ENCODE measurements around the gene COQ5.

Gene COQ5

GRCh38 chr12:120500581-120500980, 28.4 kb downstream of the COQ5 start:
- no peak for DNase-seq (ENCODE audit: low read depth)
- TF ChIP-seq CTCF (IDR thresholded peaks at IDR 0.05; ENCODE audit: low read length, missing control alignments), result no peak
- H3K4me3 ChIP-seq (replicated peaks; ENCODE audit: low read depth, low read length), result no peak overlapping the region

DNA sequence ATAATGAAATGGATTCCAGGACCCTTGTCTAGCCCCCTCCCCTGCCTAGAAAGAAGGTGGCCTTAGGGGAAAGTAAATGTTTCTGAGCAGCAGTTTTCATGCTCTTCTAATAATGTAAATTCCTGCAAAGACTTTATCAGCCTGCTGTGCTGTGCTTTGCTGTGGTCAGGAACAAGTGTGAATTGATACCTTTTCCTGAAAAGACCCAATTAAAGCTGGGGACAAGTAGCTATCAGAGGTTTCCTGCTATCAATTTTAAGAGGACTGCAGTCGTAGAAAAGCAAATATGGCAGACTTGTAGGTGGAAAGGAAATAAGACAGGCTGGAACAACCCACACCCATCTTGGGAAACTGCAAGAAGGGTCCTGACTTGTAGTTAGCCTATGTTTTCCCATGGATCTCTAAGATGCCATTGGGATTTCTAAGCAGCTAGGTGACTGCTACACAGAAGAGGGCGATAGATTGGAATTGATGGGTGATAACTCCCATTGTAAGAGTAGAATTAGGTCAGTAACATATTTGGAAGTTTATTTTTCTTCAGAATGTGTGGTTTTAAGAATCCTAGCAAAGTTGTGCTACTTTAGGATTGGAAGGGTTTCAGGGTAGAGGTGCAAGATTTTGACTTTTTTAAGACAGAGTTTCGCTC, 30.0 kb downstream of the COQ5 start:
- no peak for DNase-seq (ENCODE audit: low read depth)
- TF ChIP-seq CTCF (IDR thresholded peaks at IDR 0.05; ENCODE audit: low read length, missing control alignments), result no peak
- H3K4me3 ChIP-seq (replicated peaks; ENCODE audit: low read depth, low read length), result no peak overlapping the region

- TF ChIP-seq CTCF (IDR thresholded peaks at IDR 0.05; ENCODE audit: low read length, missing control alignments), result no peak
- H3K4me3 ChIP-seq (replicated peaks; ENCODE audit: low read depth, low read length), result peak overlapping the region; percentile 95
- no peak for DNase-seq (ENCODE audit: low read depth)
Measured at GRCh38 chr12:120497524-120498150, 31.3 kb downstream of the COQ5 start.

DNA sequence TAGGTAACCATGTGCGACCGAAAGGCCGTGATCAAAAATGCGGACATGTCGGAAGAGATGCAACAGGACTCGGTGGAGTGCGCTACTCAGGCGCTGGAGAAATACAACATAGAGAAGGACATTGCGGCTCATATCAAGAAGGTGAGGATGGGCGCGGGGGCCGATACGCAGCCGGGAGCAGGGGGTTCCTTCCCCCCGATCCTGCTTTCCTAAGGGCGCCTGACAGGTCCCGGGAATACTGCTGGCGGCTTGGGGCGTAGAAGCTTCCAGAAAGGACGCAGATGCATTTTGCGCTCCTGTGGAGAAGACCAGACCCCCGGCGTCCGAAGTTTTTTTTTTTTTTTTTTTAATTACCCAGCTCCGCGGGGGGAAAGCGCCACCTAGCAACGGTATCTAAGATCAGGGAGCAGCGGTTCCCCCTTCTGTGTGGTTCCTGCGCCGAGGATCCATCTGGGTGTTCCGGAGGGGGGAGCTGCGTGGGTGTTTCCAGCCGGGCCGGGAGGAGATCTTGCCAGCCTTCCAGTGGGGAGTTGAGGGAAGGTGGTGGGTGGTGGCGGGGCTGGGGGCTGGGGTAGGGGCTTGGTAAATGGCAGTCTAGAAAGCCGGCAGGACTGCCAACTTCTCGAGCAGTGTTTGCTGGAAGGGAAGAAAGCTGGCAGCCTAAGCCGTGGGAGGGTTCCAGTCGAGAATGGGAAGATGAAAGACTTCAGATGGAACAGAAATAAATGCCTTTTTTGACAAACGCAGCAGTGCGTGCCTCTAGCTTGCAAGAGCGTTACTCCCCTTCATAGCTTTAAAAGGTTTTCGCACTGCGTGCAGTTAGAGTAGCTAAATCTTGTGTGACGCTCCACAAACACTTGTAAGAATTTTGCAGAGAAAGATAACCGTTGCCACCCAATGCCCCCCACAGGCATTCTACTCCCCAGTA, 32.3 kb downstream of the COQ5 start:
- TF ChIP-seq CTCF (IDR thresholded peaks at IDR 0.05; ENCODE audit: low read length, missing control alignments), result no peak
- H3K4me3 ChIP-seq (replicated peaks; ENCODE audit: low read depth, low read length), result peak overlapping the region; percentile 95
- peak; percentile 67 for DNase-seq (ENCODE audit: low read depth)

DNA sequence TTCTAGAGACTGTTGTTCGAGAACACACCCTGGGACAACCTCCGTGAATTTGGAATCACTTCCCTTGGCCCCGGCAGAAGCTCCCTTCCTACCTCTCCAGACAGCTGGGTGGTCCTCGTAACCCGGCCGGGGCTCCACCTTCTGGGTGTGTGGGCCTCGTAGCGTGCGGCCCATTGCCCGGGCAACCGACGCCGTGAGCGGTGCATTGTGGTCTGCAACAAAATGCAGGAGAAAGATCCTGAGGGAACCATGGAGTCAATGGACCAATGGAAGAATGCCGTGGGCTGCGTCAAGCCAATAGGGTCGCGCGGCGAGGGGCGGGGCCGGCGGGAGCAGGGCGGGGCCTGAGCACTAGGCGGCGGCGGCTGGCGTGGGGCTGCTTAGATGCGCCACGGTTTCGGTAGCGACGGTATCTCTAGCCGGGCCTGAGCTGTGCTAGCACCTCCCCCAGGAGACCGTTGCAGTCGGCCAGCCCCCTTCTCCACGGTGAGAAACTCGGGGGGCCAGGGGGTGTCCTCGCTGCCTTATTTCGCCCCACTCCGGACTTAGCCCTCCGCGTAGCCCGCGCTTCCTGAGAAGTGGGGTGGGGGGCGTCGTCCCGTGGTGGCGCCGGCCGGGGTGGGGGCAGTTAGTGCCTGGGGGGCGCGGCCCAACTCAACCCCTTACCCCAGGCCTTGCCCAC, 33.1 kb downstream of the COQ5 start, which contains the start of gene DYNLL1:
Gene DYNLL1 (plus strand): TSS at position 383 of the 682 bp plus-strand sequence. CDS start 309 bp downstream, outside the sequence.
- no peak for TF ChIP-seq CTCF (IDR thresholded peaks at IDR 0.05; ENCODE audit: low read length, missing control alignments)
- peak within 1 kb of the TSS; percentile 95 for H3K4me3 ChIP-seq (replicated peaks; ENCODE audit: low read depth, low read length)
- DNase-seq (ENCODE audit: low read depth), result peak; percentile 97

GRCh38 chr12:120495186-120495730, 33.7 kb downstream of the COQ5 start:
- TF ChIP-seq CTCF (IDR thresholded peaks at IDR 0.05; ENCODE audit: low read length, missing control alignments), result no peak
- peak overlapping the region; percentile 95 for H3K4me3 ChIP-seq (replicated peaks; ENCODE audit: low read depth, low read length)
- no peak for DNase-seq (ENCODE audit: low read depth)
